Epithelial cell of prostate (primary cell): ENCODE data around the gene HSPB9.

Source experiments
- DNase-seq: peaks from one replicate; pipeline ENCODE4 v3.0.0-alpha.2; 2011; ENCODE audit warnings: low read depth, low spot score
- H3K27ac ChIP-seq: fragments of 450-650 bp; 2 replicates; pipeline ENCODE4 v1.5.1; 2017; ENCODE audit warnings: mild to moderate bottlenecking

Gene HSPB9

GRCh38 chr17:42122371-42123303 is at the start of gene HSPB9:
HSPB9 (plus strand) TSS chr17:42122804; CDS start chr17:42122851, 47 bp downstream.
- H3K27ac ChIP-seq = no peak within 1 kb of the TSS
- DNase-seq = no peak

DNA sequence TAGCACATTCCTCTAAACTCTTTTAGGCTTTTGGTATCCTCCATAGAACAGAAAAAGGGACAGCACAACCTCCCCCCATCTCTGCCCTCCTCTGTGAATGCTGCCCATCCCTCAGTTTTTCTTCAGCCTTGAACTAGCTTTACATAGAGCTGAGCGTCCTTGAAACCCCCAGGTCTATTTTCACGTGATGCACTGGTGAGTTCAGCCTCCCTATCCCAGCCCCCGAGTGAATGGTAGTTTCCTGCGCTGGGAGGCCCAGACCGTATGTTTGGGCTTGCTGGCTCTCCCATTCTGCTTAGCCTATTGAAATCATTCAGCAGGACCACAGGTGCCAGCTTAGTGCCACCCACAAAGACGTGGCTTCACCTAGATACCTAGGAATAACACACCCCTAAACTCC is 46.8 kb upstream of the HSPB9 start:
- H3K27ac ChIP-seq = no peak overlapping the region
- DNase-seq = no peak

GRCh38 chr17:42076797-42077559 is 45.6 kb upstream of the HSPB9 start:
- no peak overlapping the region for H3K27ac ChIP-seq
- DNase-seq = no peak

GRCh38 chr17:42077755-42078154 is 44.8 kb upstream of the HSPB9 start:
- no peak overlapping the region for H3K27ac ChIP-seq
- DNase-seq = no peak

- H3K27ac ChIP-seq = no peak overlapping the region
- DNase-seq = no peak
Observed at GRCh38 chr17:42078396-42079043, 44.1 kb upstream of the HSPB9 start.

GRCh38 chr17:42079541-42079940 is 43.1 kb upstream of the HSPB9 start:
- DNase-seq = no peak
- H3K27ac ChIP-seq = no peak overlapping the region

GRCh38 chr17:42081516-42082129 is 41.0 kb upstream of the HSPB9 start:
- no peak for DNase-seq

DNA sequence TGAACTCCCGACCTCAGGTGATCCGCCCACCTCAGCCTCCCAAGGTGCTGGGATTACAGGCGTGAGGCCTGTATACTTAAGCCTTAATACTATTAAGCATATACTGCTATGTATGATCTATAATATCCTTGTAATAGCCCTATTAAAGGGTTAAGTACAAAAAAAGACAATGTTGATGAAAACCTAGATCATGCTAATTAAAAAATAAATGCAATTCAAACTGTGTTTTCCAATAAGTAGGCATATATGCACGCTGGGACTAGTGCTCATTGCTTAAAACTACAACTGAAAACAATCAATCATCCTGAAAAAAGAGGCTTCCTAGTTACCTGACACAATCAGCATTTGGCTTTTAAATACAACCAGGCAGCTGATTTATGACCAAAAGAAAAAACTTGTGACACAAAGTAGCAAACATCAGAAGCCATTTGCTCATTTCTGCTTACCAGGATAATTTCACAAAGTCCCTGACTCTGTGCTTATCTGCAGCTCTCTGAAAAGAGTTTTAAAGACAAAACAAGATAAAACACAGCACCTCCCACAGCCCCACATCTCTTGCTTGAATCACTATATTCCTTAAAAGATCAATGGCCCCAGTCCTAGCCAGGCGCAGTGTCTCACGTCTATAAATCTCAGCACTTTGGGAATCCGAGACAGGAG is 35.4 kb upstream of the HSPB9 start:
- DNase-seq = no peak
- H3K27ac ChIP-seq = no peak overlapping the region

More at GRCh38 chr17:42081516-42082129, 41.0 kb upstream of the HSPB9 start:
- H3K27ac ChIP-seq = no peak overlapping the region

- H3K27ac ChIP-seq = no peak overlapping the region
- no peak for DNase-seq
Observed at GRCh38 chr17:42087736-42088705, 34.6 kb upstream of the HSPB9 start.

GRCh38 chr17:42088736-42089135 is 33.9 kb upstream of the HSPB9 start:
- H3K27ac ChIP-seq = no peak overlapping the region
- DNase-seq = no peak

- no peak overlapping the region for H3K27ac ChIP-seq
- DNase-seq = no peak
Observed at GRCh38 chr17:42090964-42091790, 31.4 kb upstream of the HSPB9 start.

DNA sequence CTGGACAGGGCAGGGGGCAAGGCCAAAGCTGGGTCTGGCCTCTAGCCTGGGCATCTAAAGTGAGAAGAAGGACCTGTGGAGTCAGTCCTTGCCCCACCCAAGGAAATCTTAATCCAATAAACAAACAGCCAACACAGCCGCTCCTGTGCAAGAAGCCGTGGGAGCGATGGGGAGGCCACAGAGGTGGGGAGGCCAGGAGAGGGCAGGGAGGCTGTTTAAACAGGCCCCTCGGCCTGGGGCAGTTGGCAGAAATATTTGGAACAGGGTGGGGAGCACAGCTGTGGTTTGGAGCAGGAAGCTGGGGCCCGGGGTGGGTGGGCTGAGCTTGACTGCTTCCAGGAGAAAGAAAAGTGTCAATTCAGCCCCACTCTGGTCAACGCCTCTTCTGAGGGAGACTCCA is 29.7 kb upstream of the HSPB9 start:
- DNase-seq = no peak
- H3K27ac ChIP-seq = no peak overlapping the region

DNA sequence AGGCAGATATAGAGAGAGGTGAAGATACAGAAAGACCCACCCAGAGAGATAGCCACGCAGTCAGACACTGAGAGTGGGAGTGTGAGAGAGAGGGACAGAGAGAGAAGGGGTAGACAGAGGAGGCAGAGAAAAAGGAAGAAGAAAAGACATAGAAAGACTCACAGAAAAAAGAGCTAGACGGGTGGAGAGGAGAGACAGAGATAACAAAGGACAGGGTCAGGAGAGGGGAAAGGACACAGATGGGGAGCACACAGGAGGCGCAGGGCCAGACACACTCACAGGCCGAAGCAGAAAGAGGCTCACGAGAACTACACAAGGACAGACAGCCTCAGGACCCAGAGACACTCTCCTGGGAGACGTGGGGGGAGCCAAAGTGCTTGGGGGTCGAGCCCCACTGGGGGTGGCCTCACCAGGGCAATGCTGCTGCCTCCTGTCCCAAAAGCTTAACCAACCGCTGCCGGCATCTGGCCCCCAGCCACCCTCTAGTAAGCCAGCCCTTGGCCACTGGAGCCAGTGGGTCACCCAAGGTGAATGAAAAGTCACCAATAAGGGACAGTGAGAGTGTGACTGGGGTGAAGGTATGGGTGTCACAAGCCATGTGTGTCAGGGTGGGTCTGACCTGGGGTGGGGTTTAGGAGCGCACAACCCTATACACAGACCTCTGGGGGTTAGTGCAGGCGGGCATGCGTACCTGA is 28.1 kb upstream of the HSPB9 start:
- no peak for DNase-seq
- no peak overlapping the region for H3K27ac ChIP-seq

DNA sequence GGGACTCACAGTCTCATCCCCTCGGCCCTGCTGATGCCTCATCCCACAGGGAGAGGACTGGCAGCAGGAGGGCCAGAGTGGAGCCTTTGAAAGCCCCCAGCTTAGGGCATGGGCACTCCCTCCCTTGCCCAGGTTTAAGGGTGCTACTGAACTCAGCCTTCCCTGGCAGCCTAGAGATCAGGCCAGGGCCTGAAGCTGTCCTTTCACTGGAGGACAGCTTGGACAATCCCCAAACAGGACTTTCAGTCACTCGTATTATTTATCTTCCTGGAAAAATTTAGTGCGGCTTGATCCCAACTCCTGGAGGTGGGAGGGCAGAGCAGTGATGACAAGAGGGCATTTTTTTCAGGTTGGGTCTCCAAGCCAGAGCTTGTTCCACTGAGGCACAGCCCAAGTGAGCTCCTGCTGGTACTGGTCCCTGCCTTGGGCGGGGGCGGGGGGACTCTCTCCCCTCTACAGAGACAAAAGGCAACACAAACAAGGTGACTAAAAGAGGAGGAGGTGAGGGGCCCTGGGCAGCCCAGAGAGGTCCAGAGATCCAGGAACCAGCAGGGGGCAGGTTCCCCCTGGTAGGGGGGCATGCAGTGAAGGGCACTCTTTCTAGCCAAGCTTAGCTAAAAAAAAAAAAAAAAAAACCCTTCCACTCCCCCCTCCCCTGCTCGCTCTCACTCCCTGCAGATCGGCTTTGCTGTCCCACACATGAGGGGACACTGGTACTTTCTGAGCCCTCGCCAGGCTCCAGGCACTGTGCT is 26.1 kb upstream of the HSPB9 start:
- DNase-seq = no peak
- H3K27ac ChIP-seq = no peak overlapping the region

DNA sequence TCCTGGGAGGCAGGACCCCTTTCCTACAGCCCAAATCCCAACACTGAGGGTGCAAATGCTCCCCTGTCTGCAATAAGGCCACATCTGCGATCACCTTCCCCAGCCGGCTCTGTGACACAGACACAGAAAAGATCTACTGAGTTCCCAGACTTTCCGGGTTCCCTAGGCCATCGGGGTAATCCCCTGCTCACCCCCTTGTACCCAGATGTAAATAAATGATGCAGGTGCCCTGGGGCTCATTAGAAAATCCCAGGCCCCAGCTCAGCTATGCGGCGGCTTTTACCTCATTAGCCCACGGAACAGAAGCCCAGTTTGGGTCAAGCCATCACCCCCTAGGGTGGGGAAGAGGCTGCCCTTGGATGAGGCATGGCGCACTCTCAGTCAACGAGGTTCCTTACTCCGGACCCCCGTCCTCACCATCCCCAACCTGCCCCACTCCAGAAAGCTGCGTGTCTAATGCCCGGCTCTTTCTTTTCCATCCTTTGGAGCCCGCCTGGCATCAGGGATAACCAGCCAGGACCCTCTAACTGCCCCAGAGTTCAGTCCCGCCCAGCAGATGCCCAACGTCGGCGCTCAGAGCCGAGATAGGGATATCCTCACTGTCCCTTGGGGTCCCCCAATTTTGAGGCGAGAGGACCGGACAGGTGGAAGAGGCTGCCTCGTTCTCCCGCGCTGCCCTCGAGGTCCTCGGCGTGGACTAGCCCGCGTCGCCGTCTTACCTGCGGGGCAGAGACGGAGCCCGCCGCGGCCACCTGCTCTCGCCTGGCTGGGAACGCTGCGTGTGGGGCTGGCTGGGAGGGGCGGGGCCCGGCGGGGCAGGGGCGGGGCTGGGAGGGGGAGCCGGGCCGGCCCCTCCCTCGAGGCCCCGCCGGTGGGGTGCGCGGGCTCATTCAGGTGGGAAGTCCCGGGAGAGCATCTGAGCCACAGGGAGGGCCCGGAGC is 24.6 kb upstream of the HSPB9 start, which contains the start of gene ZNF385C:
Gene ZNF385C (minus strand): TSS at position 783 of the 941 bp plus-strand sequence. CDS start 35,417 bp downstream, outside the sequence.
- H3K27ac ChIP-seq = no peak within 1 kb of the TSS
- no peak for DNase-seq
